OCI-M2 (cell line): ENCODE data around the gene RTL3.

Source experiments
- DNase-seq: peaks from one replicate; lab custom pipeline; 2025; ENCODE audit not compliant: unreplicated experiment; lab: John Stamatoyannopoulos, UW

Gene RTL3

GRCh38 chrX:78619834-78620233, 39.3 kb downstream of the RTL3 start:
- no peak for DNase-seq

GRCh38 chrX:78618987-78619386, 40.1 kb downstream of the RTL3 start:
- DNase-seq, result no peak

- no peak for DNase-seq
Measured at GRCh38 chrX:78614264-78614663, 44.9 kb downstream of the RTL3 start.
